OCI-LY1 (cell line): ENCODE data around the gene HS3ST5.

Source experiments
- H2AFZ ChIP-seq: fragments of 200-600 bp; sonication (generic), shearing (Covaris generic); 2 replicates; pipeline ENCODE4 v1.6.0; 2014; ENCODE audit warnings: antibody characterized with exemption, mild to moderate bottlenecking, low read length
- H3F3A ChIP-seq: fragments of 200-600 bp; sonication (generic), shearing (Covaris generic); 2 replicates; pipeline ENCODE4 v1.6.0; 2014; ENCODE audit warnings: mild to moderate bottlenecking, antibody characterized with exemption, low read length, moderate library complexity; ENCODE audit not compliant: insufficient read depth
- H3K27ac ChIP-seq: fragments of 200-600 bp; sonication (generic); 2 replicates; pipeline ENCODE4 v1.5.1; 2014; ENCODE audit warnings: low read length, mixed run types, mild to moderate bottlenecking, low read depth; ENCODE audit not compliant: poor library complexity, severe bottlenecking
- H3K27me3 ChIP-seq: fragments of 200-600 bp; sonication (generic); 2 replicates; pipeline ENCODE4 v1.6.0; 2014; ENCODE audit warnings: antibody characterized with exemption, mild to moderate bottlenecking, low read length, moderate library complexity; ENCODE audit not compliant: insufficient read depth
- H3K36me3 ChIP-seq: fragments of 200-600 bp; sonication (generic); 2 replicates; pipeline ENCODE4 v1.6.1; 2014; ENCODE audit warnings: mild to moderate bottlenecking, antibody characterized with exemption, low read length, moderate library complexity, mixed read lengths; ENCODE audit not compliant: insufficient read depth
- H3K4me1 ChIP-seq: fragments of 200-600 bp; sonication (generic); 2 replicates; pipeline ENCODE4 v1.5.1; 2014; ENCODE audit warnings: mild to moderate bottlenecking, low read length, moderate library complexity; ENCODE audit not compliant: insufficient read depth, severe bottlenecking
- H3K4me2 ChIP-seq: fragments of 200-600 bp; sonication (generic), shearing (Covaris generic); 2 replicates; pipeline ENCODE4 v1.6.1; 2014; ENCODE audit warnings: low read length
- H3K4me3 ChIP-seq: fragments of 200-600 bp; sonication (generic); 2 replicates; pipeline ENCODE4 v1.5.1; 2014; ENCODE audit warnings: low read length, low read depth, mild to moderate bottlenecking, mixed read lengths; ENCODE audit not compliant: poor library complexity, severe bottlenecking
- H3K79me2 ChIP-seq: fragments of 200-600 bp; shearing (Covaris generic); 2 replicates; pipeline ENCODE4 v1.6.1; 2016; ENCODE audit warnings: mixed run types, low read length, mixed read lengths; ENCODE audit not compliant: insufficient read depth
- H3K9ac ChIP-seq: fragments of 200-600 bp; sonication (generic), shearing (Covaris generic); 2 replicates; pipeline ENCODE4 v1.6.1; 2014; ENCODE audit warnings: mild to moderate bottlenecking, low read length, mixed read lengths
- H3K9me2 ChIP-seq: fragments of 200-600 bp; sonication (generic), shearing (Covaris generic); 2 replicates; pipeline ENCODE4 v1.6.1; 2014; ENCODE audit warnings: low read depth, mild to moderate bottlenecking, low read length, mixed read lengths
- H3K9me3 ChIP-seq: fragments of 200-600 bp; shearing (Covaris generic); 2 replicates; pipeline ENCODE4 v1.6.1; 2014; ENCODE audit warnings: low read length, mixed read lengths
- H4K20me1 ChIP-seq: fragments of 200-600 bp; sonication (generic), shearing (Covaris generic); 2 replicates; pipeline ENCODE4 v1.6.0; 2016; ENCODE audit warnings: mild to moderate bottlenecking, low read length; ENCODE audit not compliant: insufficient read depth
- CTCF ChIP-seq: fragments of 200-600 bp; sonication (generic), shearing (Covaris generic); IDR thresholded peaks from 2 replicates; pipeline ENCODE4 v1.5.1; 2017; ENCODE audit warnings: mild to moderate bottlenecking, antibody characterized with exemption, low read length, moderate library complexity, mixed read lengths
- EZH2 ChIP-seq: fragments of 200-600 bp; sonication (generic), shearing (Covaris generic); IDR thresholded peaks from 2 replicates; pipeline ENCODE4 v1.8.0; 2017; ENCODE audit warnings: borderline replicate concordance, mixed run types, mild to moderate bottlenecking, antibody characterized with exemption, low read length, moderate library complexity, mixed read lengths

The HS3ST5 gene

GRCh38 chr6:114007516-114007915 lies 335.3 kb downstream of the HS3ST5 start:
- H3K9me3 ChIP-seq: no peaks in the 10 kb centered on the region
- no peak overlapping the region for H3K4me2 ChIP-seq
- no peaks in the 10 kb centered on the region for H4K20me1 ChIP-seq
- TF ChIP-seq CTCF: no peak
- TF ChIP-seq EZH2: no peak
- no peaks in the 10 kb centered on the region for H3K36me3 ChIP-seq
- H3K4me3 ChIP-seq: no peak overlapping the region
- no peak overlapping the region for H3K9ac ChIP-seq
- no peaks in the 10 kb centered on the region for H3K27me3 ChIP-seq
- H3K79me2 ChIP-seq: no peaks in the 10 kb centered on the region
- H3F3A ChIP-seq: no peaks in the 10 kb centered on the region
- no peaks in the 10 kb centered on the region for H3K4me1 ChIP-seq
- no peak overlapping the region for H2AFZ ChIP-seq
- H3K27ac ChIP-seq: no peak overlapping the region
- no peaks in the 10 kb centered on the region for H3K9me2 ChIP-seq
